SU-DHL-6 (cell line): ENCODE results near the gene HAL.

ENCODE experiments used
- H2AFZ ChIP-seq: fragments of 200-600 bp; sonication (generic); 2 replicates; pipeline ENCODE4 v1.6.1; 2014; ENCODE audit warnings: low read depth, mild to moderate bottlenecking, moderate library complexity, mixed read lengths, antibody characterized with exemption, low read length; ENCODE audit not compliant: severe bottlenecking
- H3F3A ChIP-seq: fragments of 200-600 bp; shearing (Covaris generic); 2 replicates; pipeline ENCODE4 v1.6.0; 2016; ENCODE audit warnings: antibody characterized with exemption, mild to moderate bottlenecking; ENCODE audit not compliant: insufficient read depth
- H3K27ac ChIP-seq: fragments of 200-600 bp; sonication (generic); 2 replicates; pipeline ENCODE4 v1.5.1; 2016; ENCODE audit warnings: low read depth, mild to moderate bottlenecking, low read length, moderate library complexity, mixed read lengths
- H3K27me3 ChIP-seq: fragments of 200-600 bp; sonication (generic), shearing (Covaris generic); 2 replicates; pipeline ENCODE4 v1.6.0; 2014; ENCODE audit warnings: mild to moderate bottlenecking, low read length
- H3K36me3 ChIP-seq: fragments of 200-600 bp; sonication (generic); 2 replicates; pipeline ENCODE4 v1.6.1; 2014; ENCODE audit warnings: mild to moderate bottlenecking, low read length, mixed read lengths
- H3K4me2 ChIP-seq: fragments of 300-600, 200-600 bp; shearing (Covaris generic), sonication (generic); 2 replicates; pipeline ENCODE4 v1.6.0; 2014; ENCODE audit warnings: low read length, low read depth, mild to moderate bottlenecking; ENCODE audit not compliant: poor library complexity, severe bottlenecking
- H3K4me3 ChIP-seq: fragments of 200-600 bp; sonication (generic); 2 replicates; pipeline ENCODE4 v1.5.1; 2014; ENCODE audit warnings: antibody characterized with exemption, low read length, mild to moderate bottlenecking, mixed read lengths; ENCODE audit not compliant: insufficient read depth, poor library complexity, severe bottlenecking
- H3K79me2 ChIP-seq: fragments of 200-600 bp; sonication (generic); 2 replicates; pipeline ENCODE4 v1.6.1; 2014; ENCODE audit warnings: mild to moderate bottlenecking, low read length, moderate library complexity; ENCODE audit not compliant: insufficient read depth
- H3K9ac ChIP-seq: fragments of 200-600 bp; sonication (generic); 2 replicates; pipeline ENCODE4 v1.7.0; 2014; ENCODE audit warnings: mild to moderate bottlenecking, low read length
- H3K9me2 ChIP-seq: fragments of 200-600 bp; sonication (generic); replicated peaks from 2 replicates; pipeline ENCODE4 v1.6.1; 2014; ENCODE audit warnings: low read length; ENCODE audit not compliant: insufficient read depth
- H3K9me3 ChIP-seq: fragments of 200-600 bp; sonication (generic); 2 replicates; pipeline ENCODE4 v1.6.1; 2014; ENCODE audit warnings: low read length, mixed read lengths; ENCODE audit not compliant: insufficient read depth
- H4K20me1 ChIP-seq: fragments of 200-600 bp; sonication (generic); 2 replicates; pipeline ENCODE4 v1.6.1; 2014; ENCODE audit warnings: low read depth, mild to moderate bottlenecking, antibody characterized with exemption, low read length, moderate library complexity, mixed read lengths
- CTCF ChIP-seq: fragments of 200-600 bp; sonication (generic); IDR thresholded peaks from one replicate; pipeline ENCODE4 v1.5.1; 2017; ENCODE audit warnings: antibody characterized with exemption, mild to moderate bottlenecking, low read length, moderate library complexity; ENCODE audit not compliant: insufficient read depth, poor library complexity, severe bottlenecking
- EZH2phosphoT487 ChIP-seq: fragments of 200-600 bp; sonication (generic), shearing (Covaris generic); conservative IDR thresholded peaks from 2 replicates; pipeline ENCODE4 v1.6.1; 2018; ENCODE audit warnings: mild to moderate bottlenecking, antibody characterized with exemption, low read length, moderate library complexity, mixed read lengths

Gene HAL

GRCh38 chr12:96020314-96021003 is 24.3 kb upstream of the HAL start:
- TF ChIP-seq EZH2phosphoT487 = no peak
- no peak for TF ChIP-seq CTCF
- Histone ChIP-seq H3F3A (peaks cover 6% of the 10 kb centered on the region; the same call in 1 of the 2 replicates), H3K79me2 (no peaks in the 10 kb centered on the region), H3K9ac (no peak overlapping the region), H2AFZ (no peak overlapping the region), H3K9me2 (no peaks in the 10 kb centered on the region), H3K4me2 (peak overlapping the region; percentile 9), H3K9me3 (no peaks in the 10 kb centered on the region), H3K27me3 (no peaks in the 10 kb centered on the region), H3K4me3 (no peak overlapping the region), H3K36me3 (peaks cover 10% of the 10 kb centered on the region; the same call in 1 of the 2 replicates), H3K27ac (peak overlapping the region; percentile 31), H4K20me1 (no peaks in the 10 kb centered on the region)

- TF ChIP-seq CTCF (no peak), EZH2phosphoT487 (no peak)
- H3K9me3 ChIP-seq = no peaks in the 10 kb centered on the region
- H2AFZ ChIP-seq = no peak overlapping the region
- peaks cover 5% of the 10 kb centered on the region; the same call in 1 of the 2 replicates for H3F3A ChIP-seq
- no peaks in the 10 kb centered on the region for H4K20me1 ChIP-seq
- peaks cover 21% of the 10 kb centered on the region; the same call in 1 of the 2 replicates for H3K36me3 ChIP-seq
- no peak overlapping the region for H3K4me2 ChIP-seq
- no peak overlapping the region for H3K4me3 ChIP-seq
- H3K27me3 ChIP-seq = no peaks in the 10 kb centered on the region
- no peaks in the 10 kb centered on the region for H3K79me2 ChIP-seq
- H3K9me2 ChIP-seq = no peaks in the 10 kb centered on the region
- H3K27ac ChIP-seq = no peak overlapping the region
- H3K9ac ChIP-seq = no peak overlapping the region
Observed at GRCh38 chr12:96015672-96016071, 19.5 kb upstream of the HAL start.

- no peak overlapping the region for H3K27ac ChIP-seq
- no peaks in the 10 kb centered on the region for H3F3A ChIP-seq
- peaks cover 21% of the 10 kb centered on the region; the same call in 1 of the 2 replicates for H3K36me3 ChIP-seq
- no peak overlapping the region for H3K4me3 ChIP-seq
- H3K9me2 ChIP-seq = no peaks in the 10 kb centered on the region
- no peak overlapping the region for H3K9ac ChIP-seq
- no peak overlapping the region for H3K4me2 ChIP-seq
- no peaks in the 10 kb centered on the region for H3K9me3 ChIP-seq
- H3K27me3 ChIP-seq = no peaks in the 10 kb centered on the region
- no peak overlapping the region for H2AFZ ChIP-seq
- no peaks in the 10 kb centered on the region for H3K79me2 ChIP-seq
- H4K20me1 ChIP-seq = no peaks in the 10 kb centered on the region
- TF ChIP-seq EZH2phosphoT487 (no peak), CTCF (no peak)
Observed at GRCh38 chr12:96014943-96015599, 18.9 kb upstream of the HAL start.
